ENCODE data around the gene ITPR2. TPM values are rescaled to one million over a fixed set of nuclear protein-coding genes. Genes with fewer than 3 reads are reported as not detected.

Gene ITPR2
- total and polyA plus RNA-seq, 2 of the 8 experiments (the other 6 are each of a cell fraction or from before 2014, with no cell fraction given), result 4.1 to 48.3 TPM

DNA sequence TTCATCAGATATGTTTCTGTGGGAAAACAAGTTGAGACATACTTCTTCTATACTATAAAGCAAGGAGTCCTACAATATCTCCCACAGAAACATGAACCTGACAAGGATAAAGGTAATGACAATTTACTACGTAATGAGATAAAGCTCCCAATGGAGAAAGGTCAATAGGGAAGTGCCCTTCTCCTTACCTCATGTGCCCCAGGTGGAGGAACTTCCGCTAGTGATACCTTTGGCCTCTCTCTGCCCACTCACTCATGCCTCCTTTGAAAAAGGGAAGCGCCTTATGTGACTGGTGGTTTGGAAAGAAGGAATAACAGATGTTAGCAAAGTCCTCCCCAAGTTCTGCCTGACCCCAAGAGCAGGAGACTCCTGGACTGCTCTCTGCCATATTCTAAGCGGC, 305.3 kb downstream of the ITPR2 start:
- Histone ChIP-seq H2BK120ac (replicated peaks; ENCODE audit: low read depth, low read length) (no peak overlapping the region), H2BK12ac (ENCODE audit: low read depth, low read length) (no peak overlapping the region), H3K4me2 (ENCODE audit: insufficient read depth in 1 of 2, low read depth in 2 of 2, low read length in 2 of 2) (no peak overlapping the region), H3K9me3 (ENCODE audit: insufficient read depth in 2 of 2, low read depth in 1 of 2, low read length in 1 of 2) (peaks cover 11 to 12% of the 10 kb centered on the region in 2 experiments; a peak in 3 of 4 replicates), H4K8ac (ENCODE audit: extremely low read depth, insufficient read depth, low read length) (no peak overlapping the region), H2BK15ac (ENCODE audit: low read length) (no peak overlapping the region), H3K23ac (ENCODE audit: insufficient read length) (no peak overlapping the region), H3K79me1 (ENCODE audit: low read depth, low read length) (no peaks in the 10 kb centered on the region), H4K91ac (replicated peaks; ENCODE audit: insufficient read length, low read length) (no peak overlapping the region), H3K4me1 (replicated peaks in 1 of 4; ENCODE audit: control insufficient read depth in 3 of 4, insufficient read depth in 4 of 4, low read length in 3 of 4) (peaks cover 0 to 2% (median 0%) of the 10 kb centered on the region in 4 experiments; a peak in 1 of 7 replicates), H3K4me3 (ENCODE audit: extremely low read depth in 1 of 4, insufficient read depth in 2 of 4, low read depth in 3 of 4, low read length in 4 of 4) (no peak overlapping the region), H3K56ac (replicated peaks; ENCODE audit: insufficient read length, low read depth, low read length) (no peak overlapping the region), H3K9ac (replicated peaks in 1 of 4; ENCODE audit: extremely low read depth in 1 of 4, low read depth in 3 of 4, low read length in 3 of 4) (no peak overlapping the region), H3K27ac (ENCODE audit: low read depth, low read length) (no peak overlapping the region), H3K27me3 (replicated peaks in 1 of 4; ENCODE audit: control insufficient read depth in 3 of 4, extremely low read depth in 1 of 4, insufficient read depth in 3 of 4, low read length in 3 of 4) (no peaks in the 10 kb centered on the region), H3K79me2 (ENCODE audit: control insufficient read depth in 1 of 2, insufficient read depth in 2 of 2, low read length in 2 of 2) (no peaks in the 10 kb centered on the region), H4K20me1 (replicated peaks in 1 of 2; ENCODE audit: control insufficient read depth in 1 of 2, insufficient read depth in 2 of 2, low read length in 2 of 2) (no peaks in the 10 kb centered on the region), H3K4ac (replicated peaks; ENCODE audit: insufficient read length, low read depth, low read length) (no peak overlapping the region), H2AK5ac (ENCODE audit: low read depth, low read length) (no peak overlapping the region), H3K14ac (ENCODE audit: insufficient read length) (no peak overlapping the region), H3K18ac (ENCODE audit: extremely low read depth, low read length) (no peak overlapping the region), H2BK5ac (ENCODE audit: low read depth, low read length) (no peak overlapping the region), H3K36me3 (ENCODE audit: control insufficient read depth in 2 of 4, insufficient read depth in 4 of 4, low read length in 3 of 4) (peaks cover 0 to 11% (median 5%) of the 10 kb centered on the region in 4 experiments; a peak in 3 of 8 replicates), H3K23me2 (ENCODE audit: low read depth, low read length) (no peaks in the 10 kb centered on the region), H2AFZ (ENCODE audit: low read length) (no peak overlapping the region), H4K5ac (ENCODE audit: insufficient read length, low read depth, low read length) (no peak overlapping the region), H2BK20ac (ENCODE audit: low read length) (no peak overlapping the region)
- TF ChIP-seq RNF2 (IDR thresholded peaks at IDR 0.05; ENCODE audit: borderline replicate concordance, low read depth, low read length, missing control alignments, poor library complexity, severe bottlenecking) (no peak), TEAD4 (IDR thresholded peaks at IDR 0.05; ENCODE audit: low read depth, low read length) (no peak), RAD21 (IDR thresholded peaks at IDR 0.05 in 1 of 2, conservative IDR thresholded peaks at IDR 0.05 in 1 of 2; ENCODE audit: low read depth in 2 of 2, low read length in 2 of 2) (no peak), CREB1 (IDR thresholded peaks at IDR 0.05) (no peak), CEBPB (IDR thresholded peaks at IDR 0.05; ENCODE audit: low read depth, low read length) (no peak), SP1 (IDR thresholded peaks at IDR 0.05; ENCODE audit: low read depth, low read length) (no peak), ZNF274 (IDR thresholded peaks at IDR 0.05; ENCODE audit: borderline replicate concordance, extremely low read depth, low read length) (no peak), CHD1 (IDR thresholded peaks at IDR 0.05; ENCODE audit: low read depth, low read length) (no peak)
- TF ChIP-seq, protein P1, sequence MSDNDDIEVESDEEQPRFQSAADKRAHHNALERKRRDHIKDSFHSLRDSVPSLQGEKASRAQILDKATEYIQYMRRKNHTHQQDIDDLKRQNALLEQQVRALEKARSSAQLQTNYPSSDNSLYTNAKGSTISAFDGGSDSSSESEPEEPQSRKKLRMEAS (IDR thresholded peaks at IDR 0.05), result no peak
- no peak for DNase-seq (ENCODE audit: low read depth in 1 of 2, low spot score in 2 of 2)
- ChIA-PET POLR2A (ENCODE audit: partially characterized antibody) (interaction anchor here (1.2 kb wide), 1 partner anchor 14 kb away, joined by 3 read pairs; no protein-coding TSS in a partner anchor), CTCF (ENCODE audit: partially characterized antibody) (interaction anchor here (0.7 to 1.5 kb wide), 3 partner anchors 13 to 203 kb away, joined by 3 to 5 read pairs (median 3); no protein-coding TSS in a partner anchor)
- FAIRE-seq, result no peak
- WGBS, 2 experiments (ENCODE audit: extremely low coverage in 1 of 2, insufficient coverage in 1 of 2, insufficient read length in 1 of 2, insufficient replicate concordance in 2 of 2, low coverage in 1 of 2, low lambda C conversion rate in 2 of 2, missing lambda C conversion rate in 1 of 2), result 88% methylated on average over 4 of the region's 4 CpGs; no CpG with 5 or more reads in 1 of the 2 experiments
